Pancreas (tissue), 10 donors: ENCODE results near the gene DRD2. TPM values are rescaled to one million over a fixed set of nuclear protein-coding genes. Genes with fewer than 3 reads are reported as not detected.

Source experiments
- ATAC-seq, 4 donors: fragments of 200-7000 bp; cut with Tn5 transposase; one replicate each; pipeline versions ENCODE4 v1.8.0 to v1.9.1; 2020; ENCODE audit warnings: mild to moderate bottlenecking in 4 of 4, moderate library complexity in 4 of 4
- DNase-seq, 6 donors: peaks; one replicate each; pipeline ENCODE4 v3.0.0-alpha.2; 2020
- FAIRE-seq: peaks from 2 replicates; lab custom pipeline; 2012; peaks lifted over from hg19 to GRCh38; lab: Jason Lieb, UNC
- H3K27ac ChIP-seq, 4 donors: fragments of 200-600 bp; sonication (generic); 1 replicate in 3 of 4; 2 replicates in 1 of 4; pipeline versions ENCODE4 v1.5.0 to v1.8.0; 2020
- H3K27me3 ChIP-seq, 4 donors: fragments of 200-600 bp; one replicate each; pipeline ENCODE4 v1.8.0; 2021
- H3K36me3 ChIP-seq, 3 donors: fragments of 200-600 bp; sonication (generic) in 1 of 3; one replicate each; pipeline versions ENCODE4 v1.5.0 to v1.8.0; 2020 to 2021
- H3K4me1 ChIP-seq, 3 donors: fragments of 200-600 bp; one replicate each; pipeline ENCODE4 v1.8.0; 2021
- H3K4me3 ChIP-seq, 4 donors: fragments of 200-600 bp; sonication (generic) in 2 of 4; one replicate each; pipeline versions ENCODE4 v1.5.0 to v1.8.0; 2020 to 2021
- H3K9me3 ChIP-seq, 4 donors: fragments of 200-600 bp; one replicate each; pipeline ENCODE4 v1.8.0; 2021
- WGBS, 2 donors: extraction: QIAGEN DNeasy Blood & Tissue Kit; methylation state at CpG; one replicate each; pipeline ENCODE4 v1.1.7; 2013; 5-methylcytosine and 5-hydroxymethylcytosine counted together
- intact Hi-C, 3 donors: fragments of 100-400 bp; cut with DNase I; formaldehyde crosslinking; loops; one replicate each; pipeline versions ENCODE4 v1.11.1 to v1.14.2; 2022
- polyA plus RNA-seq, 2 donors: library from polyadenylated mRNA; stranded (reverse); fragments of 200-250 nt; gene quantifications; one replicate each; pipeline ENCODE4 v1.2.3, GENCODE V29; 2013
- total RNA-seq, 6 donors: library from RNA; stranded (reverse); fragmentation: NEBNext Ultra II Directional in 4 of 6; extraction: Animal tissue kit (Norgen Biotek cat#: 25700) in 4 of 6; gene quantifications; one replicate each; pipeline versions ENCODE4 v1.2.1 to v1.2.4, GENCODE V29; 2021 to 2023
- TF ChIP-seq, protein P1 (sequence below), 4 donors: fragments of 200-600 bp; sonication (generic) in 3 of 4; IDR thresholded peaks; one replicate each; pipeline versions ENCODE4 v1.5.0 to v1.8.0; 2021; ENCODE audit warnings: antibody characterized with exemption in 4 of 4
- donor health status: healthy with polysubstance abuse.
- donor health status: DM: no; HTN: no; CAD: no; lungs with moderate emphysema.
- donor health status: DM: no; HTN: no; CAD: no.
- donor health status: control.
- donor health status: control.
- donor health status: Bipolar disorder and iron deficiency.
- donor health status: DM: yes; HTN: yes; CAD: no.
- donor health status: DM: no; HTN: no; CAD: no.
- donor health status: DM: no; HTN: no; CAD: no.
- donor health status: DM: yes; HTN: yes; CAD: no.

Gene DRD2
- total and polyA plus RNA-seq, 8 donors, result 0.19 to 0.63 (median 0.34) TPM; not detected in 5

DNA sequence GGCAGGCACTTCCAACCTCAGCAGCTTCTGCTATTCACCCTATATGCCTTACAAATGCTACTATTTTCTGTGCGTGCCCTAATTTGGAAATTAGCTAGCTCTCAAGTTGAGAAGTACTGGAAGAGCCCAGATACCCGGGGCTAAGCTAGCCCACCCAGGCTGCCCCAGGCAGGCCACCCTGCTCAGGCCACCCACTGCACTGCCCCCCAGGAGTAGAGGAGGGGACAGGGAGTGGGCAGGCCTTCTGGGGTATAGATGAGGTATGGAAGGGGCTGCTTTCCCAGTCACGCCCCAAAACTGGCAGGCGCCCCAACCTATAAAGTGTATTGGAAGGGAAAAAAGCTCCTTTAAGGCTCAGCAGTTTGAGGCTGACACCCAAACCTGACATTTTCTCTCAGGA lies 43.5 kb downstream of the DRD2 start:
- DNase-seq (no peak), FAIRE-seq (no peak), ATAC-seq (no peak)
- H3K9me3 ChIP-seq, result no peaks in the 10 kb centered on the region
- 77 to 80% methylated on average over 4 of the region's 4 CpGs for WGBS, 2 donors
- H3K4me1 ChIP-seq, result no peaks in the 10 kb centered on the region
- TF ChIP-seq, protein P1, sequence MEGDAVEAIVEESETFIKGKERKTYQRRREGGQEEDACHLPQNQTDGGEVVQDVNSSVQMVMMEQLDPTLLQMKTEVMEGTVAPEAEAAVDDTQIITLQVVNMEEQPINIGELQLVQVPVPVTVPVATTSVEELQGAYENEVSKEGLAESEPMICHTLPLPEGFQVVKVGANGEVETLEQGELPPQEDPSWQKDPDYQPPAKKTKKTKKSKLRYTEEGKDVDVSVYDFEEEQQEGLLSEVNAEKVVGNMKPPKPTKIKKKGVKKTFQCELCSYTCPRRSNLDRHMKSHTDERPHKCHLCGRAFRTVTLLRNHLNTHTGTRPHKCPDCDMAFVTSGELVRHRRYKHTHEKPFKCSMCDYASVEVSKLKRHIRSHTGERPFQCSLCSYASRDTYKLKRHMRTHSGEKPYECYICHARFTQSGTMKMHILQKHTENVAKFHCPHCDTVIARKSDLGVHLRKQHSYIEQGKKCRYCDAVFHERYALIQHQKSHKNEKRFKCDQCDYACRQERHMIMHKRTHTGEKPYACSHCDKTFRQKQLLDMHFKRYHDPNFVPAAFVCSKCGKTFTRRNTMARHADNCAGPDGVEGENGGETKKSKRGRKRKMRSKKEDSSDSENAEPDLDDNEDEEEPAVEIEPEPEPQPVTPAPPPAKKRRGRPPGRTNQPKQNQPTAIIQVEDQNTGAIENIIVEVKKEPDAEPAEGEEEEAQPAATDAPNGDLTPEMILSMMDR (IDR thresholded peaks at IDR 0.05), result no peak
- H3K27me3 ChIP-seq, result no peaks in the 10 kb centered on the region
- no peaks in the 10 kb centered on the region for H3K36me3 ChIP-seq
- intact Hi-C loops, result no loop called here
- no peak overlapping the region for H3K27ac ChIP-seq
- H3K4me3 ChIP-seq, result no peak overlapping the region

DNA sequence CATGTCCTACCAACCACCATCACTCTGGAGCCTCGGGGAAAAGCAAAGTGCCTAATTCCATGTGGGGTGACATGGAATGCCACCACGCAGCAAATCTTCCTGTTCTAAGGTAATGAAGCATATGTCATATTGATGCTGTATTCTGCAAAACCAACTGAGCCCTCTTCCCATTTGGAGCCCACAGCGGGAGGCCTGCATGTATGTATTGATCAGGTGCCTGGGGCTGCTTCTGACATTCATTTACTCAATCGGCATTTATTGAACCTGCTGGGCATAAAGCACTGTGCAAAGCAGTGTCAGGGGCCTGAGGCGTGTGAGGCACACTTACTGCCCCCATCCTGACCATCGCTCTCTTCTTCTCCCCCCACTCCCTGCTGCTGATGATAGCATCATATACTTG lies 48.5 kb downstream of the DRD2 start:
- ATAC-seq (no peak), DNase-seq (no peak), FAIRE-seq (no peak)
- Histone ChIP-seq H3K4me1 (no peaks in the 10 kb centered on the region), H3K36me3 (no peaks in the 10 kb centered on the region), H3K27ac (no peak overlapping the region), H3K9me3 (no peaks in the 10 kb centered on the region), H3K27me3 (no peaks in the 10 kb centered on the region), H3K4me3 (no peak overlapping the region)
- WGBS, 2 donors, result 58 to 69% methylated on average over 6 of the region's 6 CpGs
- intact Hi-C loops, result no loop called here
- TF ChIP-seq, protein P1 (IDR thresholded peaks at IDR 0.05), result no peak

DNA sequence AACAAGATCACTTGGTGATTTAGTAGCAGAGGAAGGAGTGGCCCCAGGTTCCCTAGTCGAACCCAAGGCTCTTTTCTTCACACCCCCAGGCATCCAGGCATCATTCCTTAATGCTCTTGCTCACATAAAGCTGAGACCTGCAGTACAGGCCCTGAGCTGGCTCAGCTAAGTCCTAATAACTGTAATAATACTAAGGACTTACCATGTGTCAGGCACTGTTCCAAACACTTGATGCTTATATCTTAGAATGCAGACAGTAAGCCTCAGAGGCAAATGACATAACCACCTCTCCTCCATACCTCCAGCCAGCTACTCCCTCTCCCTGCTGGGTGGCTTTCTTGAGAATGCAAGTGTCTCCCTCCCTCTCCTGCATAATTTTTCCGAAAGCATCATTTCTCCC lies 54.4 kb downstream of the DRD2 start:
- Histone ChIP-seq H3K9me3 (no peaks in the 10 kb centered on the region), H3K27me3 (no peaks in the 10 kb centered on the region), H3K4me3 (no peak overlapping the region), H3K36me3 (no peaks in the 10 kb centered on the region), H3K4me1 (no peaks in the 10 kb centered on the region), H3K27ac (no peak overlapping the region)
- no peak for FAIRE-seq
- TF ChIP-seq, protein P1 (IDR thresholded peaks at IDR 0.05), result no peak
- no peak for DNase-seq
- intact Hi-C loops, result no loop called here
- ATAC-seq, result no peak
- WGBS, 2 donors, result 43 to 54% methylated on average over 2 of the region's 2 CpGs

DNA sequence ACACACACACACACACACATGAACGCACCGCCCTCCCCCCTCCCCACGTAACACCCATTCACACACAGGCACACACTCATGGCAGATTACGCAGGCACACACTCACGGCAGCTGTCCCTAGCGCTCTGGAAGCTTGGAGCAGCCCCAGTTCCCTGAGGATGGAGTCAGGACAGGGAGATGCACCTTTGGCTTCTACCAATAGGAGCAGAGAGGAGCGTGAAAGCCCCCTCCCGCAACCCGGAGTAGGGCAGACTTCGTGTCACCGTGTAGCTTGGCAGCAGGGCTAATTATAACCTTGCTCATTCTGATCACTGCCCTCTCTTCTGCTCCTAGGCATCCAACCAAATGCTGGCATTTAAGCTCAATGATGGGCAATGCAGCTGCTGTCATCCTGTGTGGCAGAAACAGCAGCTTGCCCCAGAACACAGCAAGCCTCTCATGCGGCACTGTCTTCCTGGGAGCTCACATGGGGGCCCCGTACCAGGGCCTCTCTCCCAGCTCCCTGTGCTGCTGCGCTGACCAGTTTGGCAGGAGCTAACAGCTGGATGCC lies 55.7 kb downstream of the DRD2 start:
- no peaks in the 10 kb centered on the region for H3K9me3 ChIP-seq
- FAIRE-seq, result no peak
- no peaks in the 10 kb centered on the region for H3K36me3 ChIP-seq
- H3K4me3 ChIP-seq, result no peak overlapping the region
- H3K27me3 ChIP-seq, result no peaks in the 10 kb centered on the region
- H3K4me1 ChIP-seq, result no peaks in the 10 kb centered on the region
- intact Hi-C loops, result no loop called here
- TF ChIP-seq, protein P1 (IDR thresholded peaks at IDR 0.05), result no peak
- no peak for DNase-seq
- 51 to 56% methylated on average over 14 of the region's 14 CpGs for WGBS, 2 donors
- ATAC-seq, result no peak
- H3K27ac ChIP-seq, result no peak overlapping the region

DNA sequence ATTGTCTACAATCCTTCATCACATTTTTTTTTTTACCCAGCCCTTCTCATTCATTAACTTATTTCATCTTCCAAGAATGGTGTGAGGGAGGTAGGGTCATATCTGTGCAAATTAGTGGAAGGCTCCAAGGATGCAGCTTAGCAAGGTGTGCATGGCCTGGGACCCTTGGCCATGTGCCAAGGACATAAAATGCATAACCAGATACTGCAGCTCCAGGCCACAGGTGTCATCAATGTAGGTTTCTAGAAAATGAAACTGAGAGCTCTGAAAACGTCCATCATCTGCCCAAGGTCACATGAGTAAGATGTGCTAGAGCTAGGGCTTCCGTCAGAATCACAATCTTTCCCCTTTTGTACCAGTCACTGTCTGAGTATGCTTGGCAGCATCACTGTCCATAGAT lies 57.8 kb downstream of the DRD2 start:
- Histone ChIP-seq H3K4me1 (no peaks in the 10 kb centered on the region), H3K27me3 (no peaks in the 10 kb centered on the region), H3K4me3 (no peak overlapping the region), H3K9me3 (no peaks in the 10 kb centered on the region), H3K36me3 (no peaks in the 10 kb centered on the region), H3K27ac (no peak overlapping the region)
- no peak for ATAC-seq
- intact Hi-C loops, result no loop called here
- DNase-seq, result no peak
- TF ChIP-seq, protein P1 (IDR thresholded peaks at IDR 0.05), result no peak
- FAIRE-seq, result no peak
- 35 to 37% methylated on average over 2 of the region's 2 CpGs for WGBS, 2 donors
